Occipital lobe (tissue), 2 donors: Measurements from ENCODE around the gene TEX51. TPM values are rescaled to one million over a fixed set of nuclear protein-coding genes. Genes with fewer than 3 reads are reported as not detected.
A peak's percentile ranks its signal among the peaks of the same experiment; 100 is the strongest.

Experiments
- DNase-seq: peaks from one replicate; lab custom pipeline; 2025; lab: John Stamatoyannopoulos, UW
- total RNA-seq: library from RNA; depleted of rRNA; stranded (reverse); fragments of >200 nt; gene quantifications from one replicate; pipeline ENCODE4 v1.2.3, GENCODE V29; 2014

The TEX51 gene
- total RNA-seq, 1 donor from 2014 or later, result not detected

DNA sequence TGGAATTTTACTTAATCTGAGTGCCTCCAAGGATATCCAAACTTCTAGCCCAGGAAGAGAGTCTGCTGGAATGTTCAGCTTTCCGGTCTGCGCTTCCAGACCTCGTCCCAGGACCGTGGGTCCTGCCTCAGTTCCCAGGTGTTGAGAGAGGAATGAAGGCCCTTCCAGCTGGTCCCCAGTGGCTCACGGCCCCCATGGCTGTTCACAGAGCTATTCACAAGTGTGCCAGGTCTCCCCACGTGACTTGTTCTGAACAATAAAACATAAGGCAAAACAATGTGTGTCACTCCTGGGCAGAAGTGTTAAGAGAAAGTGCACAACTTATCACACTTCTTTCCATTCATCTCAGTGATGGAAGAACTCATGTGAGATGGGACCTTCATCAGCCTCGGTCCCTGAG is 20.1 kb upstream of the TEX51 start:
- no peak for DNase-seq

DNA sequence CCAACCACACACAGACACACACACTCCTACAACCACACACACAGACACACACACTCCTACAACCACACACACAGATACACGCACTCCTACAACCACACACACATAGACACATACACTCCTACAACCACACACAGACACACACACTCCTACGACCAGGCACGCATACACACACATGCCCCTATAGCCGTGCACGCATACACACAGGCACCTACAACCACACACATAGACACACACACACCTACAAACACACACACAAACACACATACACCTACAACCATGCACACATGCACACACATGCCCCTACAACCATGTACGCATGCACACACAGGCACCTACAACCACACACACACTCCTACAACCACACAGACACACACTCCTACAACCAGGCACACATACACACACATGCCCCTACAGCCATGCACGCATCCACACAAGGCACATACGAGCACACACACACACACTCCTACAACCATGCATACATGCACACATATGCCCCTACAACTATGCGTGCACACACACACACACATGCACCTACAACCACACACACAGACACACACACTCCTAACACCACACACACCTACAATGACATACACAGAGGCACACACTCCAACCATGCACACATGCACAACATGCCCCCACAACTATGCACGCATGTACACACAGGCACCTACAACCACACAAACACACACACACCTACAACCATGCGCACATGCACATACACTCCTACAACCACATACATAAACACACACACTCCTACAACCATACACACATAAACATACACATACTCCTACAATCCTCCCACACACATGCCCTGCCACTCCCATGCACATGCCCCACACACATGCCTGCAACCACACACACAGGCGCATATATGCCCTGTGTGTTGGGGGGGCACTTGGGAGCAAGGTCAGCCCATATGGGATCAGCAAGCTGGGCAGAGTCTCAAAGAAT is 19.1 kb upstream of the TEX51 start:
- DNase-seq, result no peak

DNA sequence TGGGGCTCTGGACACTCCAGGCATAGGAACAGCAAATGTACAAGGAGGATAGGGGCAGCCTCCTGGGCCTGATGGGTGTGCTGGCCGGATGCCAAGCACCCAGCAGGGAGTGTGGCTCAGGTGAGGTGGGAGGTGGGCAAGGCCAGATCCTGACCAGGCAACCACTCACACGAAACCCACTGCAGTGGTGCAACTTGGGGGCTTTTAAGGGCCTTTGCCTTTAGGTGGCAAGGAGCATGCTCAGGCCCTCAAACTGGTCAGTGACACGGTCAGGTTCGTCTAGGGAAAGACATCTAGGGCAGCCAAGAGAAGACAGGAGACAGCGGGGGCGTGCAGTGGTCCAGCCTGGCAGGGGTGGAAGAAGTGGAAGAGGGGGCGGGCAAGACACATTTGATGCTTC is 18.4 kb upstream of the TEX51 start:
- DNase-seq, result no peak

DNA sequence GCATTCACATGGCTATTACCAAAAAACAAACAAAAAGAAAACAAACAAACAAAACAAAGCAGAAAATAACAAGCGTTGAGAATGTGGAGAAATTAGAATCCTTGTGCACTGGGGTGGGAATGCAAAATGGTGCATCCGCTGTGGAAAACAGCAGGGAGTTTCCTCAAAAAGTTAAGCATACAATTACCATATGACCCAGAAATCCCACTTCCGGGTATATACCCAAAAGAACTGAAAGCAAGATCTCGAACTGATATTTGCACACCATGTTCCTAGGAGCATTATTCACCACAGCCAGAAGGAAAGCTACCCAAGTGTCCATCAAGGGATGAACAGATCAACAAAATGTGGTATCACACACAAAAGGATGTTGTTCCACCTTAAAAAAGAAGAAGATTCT is 17.9 kb upstream of the TEX51 start:
- DNase-seq, result no peak

DNA sequence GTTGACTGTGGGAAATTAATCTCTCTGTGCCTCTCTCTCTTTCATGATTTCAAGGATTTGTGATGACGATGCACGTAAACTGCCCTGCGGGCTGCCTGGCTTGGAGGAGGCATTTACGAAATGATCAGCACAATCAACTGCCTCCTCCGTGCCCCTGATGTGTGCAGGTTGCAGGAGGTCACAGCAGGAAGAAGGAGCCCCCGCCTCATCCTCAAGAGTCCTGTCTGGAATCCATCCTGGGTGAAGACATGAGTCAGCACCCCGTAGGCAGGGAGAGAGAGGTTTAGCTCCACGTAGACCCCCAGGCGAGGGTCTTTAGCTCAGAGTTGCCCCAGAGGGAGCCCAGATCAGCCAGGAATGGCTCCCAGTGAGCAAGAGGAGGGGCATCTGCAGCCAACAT is 17.1 kb upstream of the TEX51 start:
- DNase-seq, result no peak

DNA sequence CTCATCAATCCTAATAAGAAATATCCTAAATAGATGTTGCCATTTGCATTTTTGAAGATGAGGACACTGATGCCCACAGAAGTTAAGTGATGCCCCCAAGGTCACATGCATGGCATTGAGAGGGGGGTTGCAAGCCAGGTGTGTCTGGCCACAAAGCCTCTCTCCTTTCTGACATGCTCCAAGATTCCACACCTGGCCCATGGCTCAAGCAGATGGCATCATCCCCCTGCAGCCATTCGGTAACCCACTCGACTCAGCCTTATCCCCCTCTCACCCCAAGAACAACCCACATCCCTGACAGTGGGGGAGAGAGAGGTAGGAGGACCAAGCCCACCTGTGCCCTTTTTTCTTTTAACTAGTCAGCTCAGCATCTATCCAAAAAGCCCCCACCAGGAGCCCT is 16.5 kb upstream of the TEX51 start:
- DNase-seq, result no peak

DNA sequence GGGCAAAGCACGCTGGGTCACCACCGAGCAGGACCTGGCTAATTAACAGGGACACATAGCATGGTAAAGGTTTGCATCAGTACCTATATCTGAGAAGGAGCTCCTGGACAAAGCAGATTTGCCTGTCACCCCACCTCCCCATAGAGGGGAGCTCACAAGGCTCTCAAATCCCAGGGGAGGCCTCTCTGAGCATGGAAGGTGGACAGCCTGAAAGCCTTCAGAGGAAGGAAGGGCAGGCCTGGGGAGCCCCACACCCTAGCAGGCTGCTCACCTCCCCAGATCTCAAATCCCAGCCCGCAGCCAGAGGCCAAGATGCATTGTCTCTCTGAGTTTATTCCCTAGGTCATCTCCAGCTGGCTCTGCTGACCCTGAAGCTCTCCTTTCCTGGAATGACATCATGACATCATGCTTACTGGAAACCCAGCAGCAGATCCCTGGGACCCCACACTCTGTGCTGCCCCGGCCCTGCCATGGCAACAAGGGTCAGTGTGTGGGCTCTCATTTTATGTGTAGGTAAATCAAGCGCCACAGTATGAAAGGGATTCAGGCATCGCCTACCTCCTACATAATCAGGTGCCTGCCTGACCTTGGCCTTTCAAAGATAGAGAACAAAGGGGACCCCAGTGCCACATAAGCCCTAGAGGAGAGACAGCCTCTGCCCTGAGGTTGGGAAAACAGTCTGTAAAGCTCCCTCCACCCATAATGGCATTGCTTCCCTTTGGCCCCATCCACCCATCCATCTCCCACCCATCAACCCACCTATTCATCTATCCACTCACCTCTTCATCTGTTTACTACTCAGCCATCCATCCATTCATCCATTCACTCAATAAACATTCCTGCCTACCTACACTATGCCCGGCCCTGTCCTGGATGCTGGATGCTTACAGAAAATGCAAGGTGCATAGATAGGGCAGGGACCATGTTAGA is 15.7 kb upstream of the TEX51 start:
- no peak for DNase-seq

DNA sequence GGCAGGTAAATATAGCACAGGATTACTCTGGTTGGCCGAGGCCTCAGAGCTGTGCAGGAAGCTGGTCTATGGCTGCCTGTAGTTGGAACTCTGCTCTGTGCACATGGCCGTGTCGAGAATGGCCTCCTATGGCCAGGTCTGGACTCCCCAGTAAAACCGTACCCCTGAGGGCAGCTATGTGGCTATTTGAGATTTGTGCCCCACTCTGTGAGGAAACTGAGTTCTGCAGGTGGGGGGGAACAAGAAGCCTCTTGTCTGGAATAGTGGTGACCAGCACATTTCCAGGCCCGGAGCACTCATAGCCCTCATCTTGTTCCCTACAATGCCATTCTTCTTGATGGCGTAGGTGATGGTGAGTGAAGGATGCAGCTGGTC is 15.0 kb upstream of the TEX51 start:
- no peak for DNase-seq

DNA sequence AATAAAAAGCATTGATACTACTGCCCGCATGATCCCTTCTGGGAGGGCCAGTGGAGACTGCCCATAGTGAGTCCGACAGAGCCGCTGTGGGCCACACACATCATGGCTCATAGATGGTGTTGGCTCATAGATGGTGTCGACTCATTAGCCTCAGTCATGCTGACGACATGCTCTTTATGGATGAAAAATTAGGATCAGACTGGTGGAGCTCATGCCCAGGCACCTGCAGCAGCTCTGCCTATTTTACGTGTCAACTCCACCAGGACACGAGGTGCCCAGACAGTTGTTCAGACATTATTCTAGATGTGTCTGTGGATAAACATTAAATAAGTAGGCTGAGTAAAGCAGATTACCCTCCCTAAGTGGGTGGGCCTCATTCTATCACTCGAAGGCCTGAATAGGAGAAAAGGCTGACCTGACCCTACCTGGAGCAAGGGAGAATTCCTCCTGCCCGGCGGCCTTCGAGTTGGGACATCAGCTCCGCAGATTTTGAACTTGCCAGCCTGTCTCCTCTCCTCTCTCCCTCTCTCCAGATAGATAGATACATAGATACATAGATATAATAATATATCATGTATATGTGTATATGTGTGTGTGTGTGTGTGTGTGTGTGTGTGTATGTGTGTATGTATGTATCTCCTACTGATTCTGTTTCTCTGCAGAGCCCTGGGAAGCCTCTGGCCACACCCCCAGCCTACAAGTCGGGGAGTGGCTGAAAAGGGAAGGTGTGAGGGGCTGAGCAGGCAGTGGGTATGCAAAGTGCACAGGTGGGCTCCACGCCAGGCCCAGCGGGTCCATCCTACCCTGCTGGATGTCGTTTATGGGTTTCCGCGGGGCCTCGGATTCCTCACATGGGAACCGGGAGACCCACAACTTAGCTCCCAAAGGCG is 13.6 kb upstream of the TEX51 start:
- no peak for DNase-seq

DNA sequence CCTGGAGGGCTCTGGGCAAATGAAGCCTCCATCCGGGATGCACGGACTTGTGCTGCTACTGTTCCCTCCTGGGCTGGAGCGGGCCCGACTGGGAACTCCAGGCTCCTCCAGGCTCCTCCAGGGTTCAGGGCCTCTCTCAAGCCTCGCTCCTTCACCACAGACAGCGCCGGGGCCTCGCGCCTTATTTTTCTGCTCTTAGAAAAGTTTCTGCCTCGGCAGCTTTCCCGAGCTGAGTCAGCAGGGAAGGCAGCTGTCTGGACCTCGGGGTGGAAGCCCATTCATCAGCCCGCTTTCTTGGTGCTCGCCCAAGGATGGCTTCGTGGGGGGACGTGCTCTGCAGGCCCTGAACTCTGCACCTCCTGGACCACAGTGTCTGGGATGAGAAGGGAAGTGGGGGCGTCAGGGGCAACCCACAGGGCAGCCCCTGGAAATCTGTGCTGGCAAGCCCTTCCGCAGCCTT is 12.9 kb upstream of the TEX51 start:
- no peak for DNase-seq

DNA sequence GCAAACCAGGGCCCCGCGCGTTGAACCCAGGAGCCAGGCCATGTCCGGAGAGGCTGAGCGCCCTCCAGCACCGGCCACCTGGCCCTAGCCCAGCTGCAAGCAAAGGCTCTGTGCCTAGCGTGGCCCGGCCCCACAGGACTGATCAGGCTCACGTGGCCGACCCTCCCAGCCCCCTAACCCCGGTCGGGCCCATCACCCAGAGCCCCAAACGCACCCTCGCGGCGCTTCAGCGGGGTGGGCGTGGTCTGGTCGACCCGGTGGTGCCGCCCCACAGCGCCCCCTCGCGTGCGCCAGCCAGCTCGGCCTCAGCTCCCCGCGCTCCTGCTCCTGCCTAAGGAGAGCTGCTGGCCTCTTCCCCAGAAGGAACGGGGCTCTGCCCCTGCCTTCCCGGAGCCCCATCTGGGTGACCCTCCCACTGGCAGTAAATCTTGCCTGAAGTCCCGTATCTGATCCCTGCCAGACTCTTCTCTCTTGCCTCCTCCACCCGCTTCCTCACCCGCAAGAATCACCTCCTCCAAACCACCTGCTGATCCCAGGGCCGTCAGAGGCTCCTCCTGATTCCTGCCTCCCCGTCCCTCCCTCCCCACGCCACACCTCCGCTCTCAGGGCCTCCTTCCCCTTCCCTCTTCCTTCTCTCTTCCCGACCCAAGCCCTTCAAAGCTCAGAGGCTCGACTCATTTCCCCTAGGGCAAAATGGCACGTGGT is 12.3 kb upstream of the TEX51 start:
- DNase-seq, result peak; percentile 37

DNA sequence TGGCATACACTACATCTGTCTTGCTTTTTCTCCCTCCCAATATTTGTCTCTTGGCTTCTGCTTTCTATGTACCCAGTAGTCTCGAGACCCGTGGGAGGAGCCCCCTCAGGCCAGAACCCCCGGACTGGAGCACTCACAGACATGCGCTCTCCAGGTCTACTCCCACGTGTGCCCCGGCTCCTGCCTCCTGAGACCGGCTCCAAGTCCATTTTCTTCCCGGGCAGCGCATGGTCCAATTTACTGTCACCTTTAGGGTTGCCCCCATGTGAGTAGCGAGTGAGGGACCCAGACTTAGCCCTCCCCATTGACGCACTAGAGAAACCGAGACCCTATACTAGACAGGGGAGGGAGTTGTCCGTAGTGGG is 11.8 kb upstream of the TEX51 start:
- DNase-seq, result no peak

DNA sequence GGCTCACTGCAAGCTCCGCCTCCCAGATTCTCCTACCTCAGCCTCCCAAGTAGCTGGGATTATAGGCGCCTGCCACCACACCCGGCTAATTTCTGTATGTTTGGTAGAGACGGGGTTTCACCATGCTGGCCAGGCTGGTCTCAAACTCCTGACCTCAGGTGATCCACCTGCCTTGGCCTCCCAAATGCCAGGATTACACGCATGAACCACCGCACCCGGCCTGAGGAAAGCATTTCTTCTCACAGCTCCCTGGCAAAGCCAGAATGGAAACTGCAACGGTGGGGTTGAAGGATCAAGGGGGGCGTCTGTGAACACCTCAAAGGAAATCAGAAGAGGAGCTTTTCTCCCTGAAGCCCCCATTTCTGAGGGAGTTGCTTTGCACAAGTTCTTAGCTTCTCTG is 11.2 kb upstream of the TEX51 start:
- DNase-seq, result no peak

DNA sequence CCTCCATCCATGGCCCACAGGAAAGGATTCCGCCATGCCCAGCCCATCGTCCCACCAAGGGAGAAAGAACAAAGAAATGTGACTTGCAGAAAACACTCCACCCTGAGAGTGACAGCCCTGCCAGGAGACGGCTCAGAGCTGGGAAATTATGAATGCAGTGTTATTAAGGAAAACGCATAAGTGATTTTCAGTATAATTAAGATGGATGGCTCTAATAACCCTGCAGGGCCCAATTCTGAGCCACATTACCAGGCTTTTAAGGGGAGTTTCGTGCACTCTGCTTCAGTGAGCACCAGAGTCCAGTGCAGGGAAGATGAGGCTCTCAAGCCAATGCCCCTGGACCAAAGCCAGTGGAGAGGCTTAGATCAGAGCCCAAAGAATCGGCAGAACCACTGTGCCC is 10.6 kb upstream of the TEX51 start:
- no peak for DNase-seq

DNA sequence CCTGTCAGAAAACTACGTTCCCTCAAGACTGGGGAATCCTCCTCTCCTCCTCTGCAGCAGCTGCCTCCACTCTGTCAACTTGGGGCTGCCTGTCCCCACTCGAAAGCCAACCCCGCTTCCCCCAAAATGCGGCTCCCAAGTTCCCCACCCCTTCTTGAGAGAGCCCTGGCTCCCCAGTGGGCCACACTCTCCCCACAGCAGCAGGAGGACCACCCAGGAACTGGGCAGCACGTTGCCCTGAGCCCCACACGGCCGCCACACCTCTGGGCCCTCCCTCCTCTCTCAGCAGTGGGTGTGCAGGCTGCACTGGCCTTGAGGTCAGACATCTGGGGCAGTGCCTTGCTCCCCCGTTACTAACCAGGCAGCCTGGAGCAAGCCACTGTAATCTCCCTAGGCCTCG is 9.6 kb upstream of the TEX51 start:
- no peak for DNase-seq

DNA sequence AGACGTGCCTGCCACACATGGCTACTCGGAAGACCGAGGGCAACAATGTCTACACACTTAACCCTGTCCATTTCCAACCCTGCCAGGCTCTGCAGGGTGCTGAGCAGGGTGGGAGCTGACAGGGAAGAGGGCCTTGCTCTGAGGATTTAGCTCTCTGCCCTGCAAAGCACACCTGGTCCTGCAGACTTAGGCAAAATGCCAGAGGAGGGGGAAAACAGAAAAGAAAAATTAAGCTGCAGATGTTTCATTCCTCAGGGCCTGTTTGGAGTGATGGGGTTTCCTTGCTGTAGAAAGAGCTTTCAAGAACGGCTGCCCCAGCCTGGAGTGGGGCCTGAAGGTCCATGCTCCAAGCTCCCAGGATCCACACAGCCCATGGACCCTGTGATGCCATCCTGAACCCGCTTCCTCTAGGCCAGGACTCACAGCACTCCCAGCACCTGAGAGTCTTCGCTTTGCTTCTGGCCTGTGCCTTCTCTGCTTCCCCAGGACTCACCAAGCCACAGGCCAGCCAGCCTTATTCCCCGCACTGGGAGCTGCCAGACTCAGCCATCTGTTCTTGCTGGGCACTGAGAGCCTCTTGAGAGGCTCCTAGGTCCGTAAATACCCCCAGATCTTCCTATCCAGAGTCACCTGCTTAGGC is 9.1 kb upstream of the TEX51 start:
- DNase-seq, result no peak

DNA sequence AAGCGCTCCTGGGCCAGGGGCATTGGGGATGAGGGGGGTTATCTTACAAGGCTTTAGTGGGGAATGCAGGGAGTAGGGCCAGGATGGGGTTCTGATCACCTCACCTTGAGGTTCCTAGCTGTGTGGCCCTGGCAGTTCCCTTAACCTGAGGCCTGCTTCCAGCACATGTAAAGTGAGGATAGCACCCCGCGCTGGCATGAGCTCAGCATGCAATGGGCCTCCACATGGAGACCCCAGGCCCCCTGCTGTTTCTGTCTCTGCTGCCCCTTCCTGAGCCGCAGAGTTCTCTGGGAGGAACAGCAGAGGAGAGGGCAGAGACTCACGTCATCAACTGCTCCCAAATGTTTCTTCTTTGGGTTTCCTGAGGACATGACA is 8.6 kb upstream of the TEX51 start:
- DNase-seq, result no peak

DNA sequence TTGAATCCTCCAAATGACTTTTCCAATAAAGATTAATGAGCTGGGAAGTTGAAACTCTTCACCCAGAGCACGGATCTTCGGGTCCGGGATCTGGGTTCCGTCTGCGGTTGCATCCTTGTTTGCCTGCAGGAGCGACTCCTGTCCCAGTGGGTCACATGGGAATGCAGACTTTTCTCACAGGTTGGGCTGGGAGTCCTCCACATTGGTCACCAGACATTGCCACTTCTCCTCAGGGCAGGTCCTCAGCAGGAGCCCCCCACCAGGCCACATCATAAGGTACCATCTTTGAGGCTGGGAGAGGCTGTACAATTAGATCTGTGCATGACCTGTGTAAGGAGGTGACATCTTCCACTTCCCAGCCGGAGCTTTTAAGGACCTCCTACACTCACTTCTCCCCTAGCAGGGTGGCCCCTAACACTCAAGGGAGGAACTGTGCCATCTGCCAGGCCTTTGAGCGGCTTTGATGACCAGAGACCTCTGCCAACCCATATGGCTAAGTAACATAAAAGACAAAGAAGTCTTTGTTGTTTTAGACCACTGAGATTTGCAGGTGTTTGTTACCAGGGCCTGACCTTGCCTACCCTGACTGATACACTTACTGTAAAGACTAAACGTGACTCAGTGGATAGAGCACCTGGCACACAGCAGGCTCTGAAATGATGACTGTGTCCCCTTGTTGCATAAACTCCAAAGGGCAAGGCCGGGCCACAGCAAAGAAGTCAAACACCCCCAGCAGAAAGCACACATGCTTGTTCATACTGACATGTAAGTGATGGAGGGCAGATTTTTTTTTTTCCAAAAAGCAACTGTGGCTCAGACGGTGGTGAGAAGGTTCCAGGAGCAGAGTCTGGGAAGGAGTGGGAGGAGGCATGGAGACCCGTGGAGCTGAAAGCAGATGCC is 7.9 kb upstream of the TEX51 start:
- DNase-seq, result no peak
